T-helper 17 cell (primary cell): ENCODE results near the gene YIF1A. TPM values are rescaled to one million over a fixed set of nuclear protein-coding genes. Genes with fewer than 3 reads are reported as not detected.

ENCODE experiments used
- ATAC-seq: fragments of 150-1000 bp; cut with Tn5 transposase; 2 replicates; pipeline ENCODE4 v1.10.0; 2021; ENCODE audit warnings: mild to moderate bottlenecking, moderate library complexity
- DNase-seq, 3 donors: peaks; one replicate each; pipeline versions ENCODE4 v3.0.0 to v3.0.0-alpha.2; 2020 to 2021
- H3K9me3 ChIP-seq: one replicate; pipeline ENCODE4 v1.7.0; 2013; ENCODE audit warnings: low read length, mild to moderate bottlenecking; ENCODE audit not compliant: control insufficient read depth, poor library complexity, severe bottlenecking
- H3K27ac Mint-ChIP-seq: one replicate; pipeline ENCODE4 v1.8.0; 2022; ENCODE audit warnings: mild to moderate bottlenecking, moderate library complexity, mixed read lengths
- H3K27me3 Mint-ChIP-seq: one replicate; pipeline ENCODE4 v1.8.0; 2022; ENCODE audit warnings: mixed read lengths
- H3K36me3 Mint-ChIP-seq: one replicate; pipeline ENCODE4 v1.8.0; 2022; ENCODE audit warnings: low read depth, mixed read lengths
- H3K4me1 Mint-ChIP-seq: one replicate; pipeline ENCODE4 v1.8.0; 2022; ENCODE audit warnings: mild to moderate bottlenecking, mixed read lengths
- H3K4me3 Mint-ChIP-seq: one replicate; pipeline ENCODE4 v1.8.0; 2022; ENCODE audit warnings: mild to moderate bottlenecking, moderate library complexity, mixed read lengths
- total RNA-seq, 4 donors: library from RNA in 2 of 4; stranded (reverse) in 2 of 4; gene quantifications; one replicate each; pipeline ENCODE4 v1.2.3 and lab custom pipeline; 2022 to 2026

Gene YIF1A
- total RNA-seq, 2 donors from 2014 or later: 32.6 to 35.1 TPM

- Mint-ChIP-seq H3K4me1 (peaks cover 2% of the 10 kb centered on the region), H3K36me3 (peaks cover 10% of the 10 kb centered on the region), H3K27ac (peak overlapping the region; percentile 53), H3K27me3 (no peaks in the 10 kb centered on the region), H3K4me3 (no peak overlapping the region)
- ATAC-seq (no peak), DNase-seq (no peak)
- H3K9me3 ChIP-seq: no peaks in the 10 kb centered on the region
Observed at GRCh38 chr11:66239998-66240780, 48.8 kb downstream of the YIF1A start.

DNA sequence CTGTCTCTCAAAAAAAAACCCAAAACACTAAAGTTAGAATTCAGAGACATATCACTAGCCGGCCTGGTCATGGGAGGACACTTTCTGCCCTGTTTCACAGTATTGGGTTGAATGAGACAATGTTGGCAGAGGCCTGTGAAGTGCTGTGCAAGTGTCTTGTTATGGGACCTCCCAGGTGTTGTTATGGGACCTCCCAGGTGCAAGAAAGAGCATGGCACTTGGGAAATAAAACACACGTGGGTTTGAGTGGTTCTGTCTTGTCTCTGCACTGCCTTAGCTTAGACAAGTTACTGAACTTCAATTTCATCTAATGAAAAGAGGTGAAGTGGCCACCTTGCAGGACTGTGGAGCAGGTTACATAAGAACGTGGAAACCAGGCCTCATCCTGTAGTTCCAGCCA is 49.4 kb downstream of the YIF1A start:
- ATAC-seq (no peak), DNase-seq (no peak)
- Mint-ChIP-seq H3K27ac (no peak overlapping the region), H3K4me1 (peaks cover 2% of the 10 kb centered on the region), H3K4me3 (no peak overlapping the region), H3K36me3 (peaks cover 11% of the 10 kb centered on the region), H3K27me3 (no peaks in the 10 kb centered on the region)
- H3K9me3 ChIP-seq: no peaks in the 10 kb centered on the region

- no peaks in the 10 kb centered on the region for H3K9me3 ChIP-seq
- no peak for DNase-seq
- Mint-ChIP-seq H3K36me3 (peaks cover 11% of the 10 kb centered on the region), H3K4me3 (no peak overlapping the region), H3K27ac (no peak overlapping the region), H3K27me3 (no peaks in the 10 kb centered on the region), H3K4me1 (peaks cover 2% of the 10 kb centered on the region)
- ATAC-seq: no peak
Observed at GRCh38 chr11:66238786-66239413, 50.0 kb downstream of the YIF1A start.

- Mint-ChIP-seq H3K4me3 (no peak overlapping the region), H3K27ac (no peak overlapping the region), H3K27me3 (no peaks in the 10 kb centered on the region), H3K4me1 (peaks cover 4% of the 10 kb centered on the region), H3K36me3 (peaks cover 16% of the 10 kb centered on the region)
- ATAC-seq (no peak), DNase-seq (no peak)
- H3K9me3 ChIP-seq: no peaks in the 10 kb centered on the region
Observed at GRCh38 chr11:66237867-66238266, 51.1 kb downstream of the YIF1A start.

- H3K4me3 Mint-ChIP-seq: no peak overlapping the region
- H3K36me3 Mint-ChIP-seq: peaks cover 17% of the 10 kb centered on the region
- peaks cover 6% of the 10 kb centered on the region for H3K4me1 Mint-ChIP-seq
- H3K9me3 ChIP-seq: no peaks in the 10 kb centered on the region
- H3K27ac Mint-ChIP-seq: peak overlapping the region; percentile 24
- DNase-seq (no peak), ATAC-seq (no peak)
- no peaks in the 10 kb centered on the region for H3K27me3 Mint-ChIP-seq
Observed at GRCh38 chr11:66235141-66235540, 53.8 kb downstream of the YIF1A start.

Other genes with a start within 250 kb of the YIF1A start
- not detected for gene GAL3ST3, start 240.0 kb downstream of the YIF1A start, total RNA-seq
- gene SF3B2, start 236.8 kb downstream of the YIF1A start, total RNA-seq: 100 to 1,000 TPM; 187 to 208 TPM
- 100 to 1,000 TPM; 215 to 227 TPM for gene PACS1, start 218.9 kb downstream of the YIF1A start, total RNA-seq
- gene KLC2, start 31.4 kb downstream of the YIF1A start, total RNA-seq: 10 to 100 TPM; 55.1 to 58.3 TPM
- gene RAB1B, start 20.5 kb downstream of the YIF1A start, total RNA-seq: 10 to 100 TPM; 72.8 to 89.1 TPM
- 10 to 100 TPM in 1 of 2 donors, 1 to 10 TPM in 1; 9.0 to 14.4 TPM for gene CNIH2, start 11.0 kb downstream of the YIF1A start, total RNA-seq
- gene TMEM151A, start 2.8 kb upstream of the YIF1A start, total RNA-seq: under 1 TPM; 0.16 to 0.32 TPM
- not detected for gene CD248, start 27.9 kb upstream of the YIF1A start, total RNA-seq
- gene RIN1, start 47.3 kb upstream of the YIF1A start, total RNA-seq: 1 to 10 TPM; 1.9 to 3.4 TPM
- 10 to 100 TPM; 44.3 to 53.9 TPM for gene BRMS1, start 56.0 kb upstream of the YIF1A start, total RNA-seq
- 1 to 10 TPM; 2.4 to 2.8 TPM for gene B4GAT1, start 58.5 kb upstream of the YIF1A start, total RNA-seq
- gene SLC29A2, start 82.6 kb upstream of the YIF1A start, total RNA-seq: 1 to 10 TPM; 5.4 TPM
- gene NPAS4, start 131.9 kb upstream of the YIF1A start, total RNA-seq: not detected
- gene MRPL11, start 149.7 kb upstream of the YIF1A start, total RNA-seq: 10 to 100 TPM; 30.1 to 31.1 TPM
- gene PELI3, start 177.8 kb upstream of the YIF1A start, total RNA-seq: 10 to 100 TPM; 11.3 to 13.3 TPM
- 10 to 100 TPM; 23.9 to 34.0 TPM for gene DPP3, start 191.3 kb upstream of the YIF1A start, total RNA-seq
- gene BBS1, start 221.5 kb upstream of the YIF1A start, total RNA-seq: 10 to 100 TPM; 15.2 to 16.4 TPM